ENCODE data around the gene ARHGAP29.

ARHGAP29 gene

GRCh38 chr1:94274561-94274960, 37.2 kb upstream of the ARHGAP29 start:
- no peaks in the 10 kb centered on the region for H3K4me1 Mint-ChIP-seq (ENCODE audit: low read depth)
- no peaks in the 10 kb centered on the region for H3K36me3 Mint-ChIP-seq
- no peaks in the 10 kb centered on the region for H3K9me3 Mint-ChIP-seq (ENCODE audit: low read depth)
- H3K4me3 Mint-ChIP-seq: no peak overlapping the region
- H3K27ac Mint-ChIP-seq: no peak overlapping the region
- H3K27me3 Mint-ChIP-seq: peaks cover 9% of the 10 kb centered on the region

- H3K9me3 Mint-ChIP-seq (ENCODE audit: low read depth): no peaks in the 10 kb centered on the region
- H3K4me1 Mint-ChIP-seq (ENCODE audit: low read depth): no peaks in the 10 kb centered on the region
- no peak overlapping the region for H3K27ac Mint-ChIP-seq
- H3K36me3 Mint-ChIP-seq: no peaks in the 10 kb centered on the region
- peaks cover 12% of the 10 kb centered on the region for H3K27me3 Mint-ChIP-seq
- H3K4me3 Mint-ChIP-seq: no peak overlapping the region
These were observed 35.7 kb upstream of the ARHGAP29 start for GRCh38 chr1:94273111-94273510.

- Mint-ChIP-seq H3K27me3 (peaks cover 12% of the 10 kb centered on the region), H3K27ac (no peak overlapping the region), H3K4me1 (ENCODE audit: low read depth) (no peaks in the 10 kb centered on the region), H3K36me3 (no peaks in the 10 kb centered on the region), H3K4me3 (no peak overlapping the region), H3K9me3 (ENCODE audit: low read depth) (no peaks in the 10 kb centered on the region)
These were observed 35.0 kb upstream of the ARHGAP29 start for GRCh38 chr1:94272388-94272787.

GRCh38 chr1:94271373-94271772, 34.0 kb upstream of the ARHGAP29 start:
- no peaks in the 10 kb centered on the region for H3K36me3 Mint-ChIP-seq
- no peak overlapping the region for H3K27ac Mint-ChIP-seq
- no peaks in the 10 kb centered on the region for H3K4me1 Mint-ChIP-seq (ENCODE audit: low read depth)
- no peak overlapping the region for H3K4me3 Mint-ChIP-seq
- no peaks in the 10 kb centered on the region for H3K9me3 Mint-ChIP-seq (ENCODE audit: low read depth)
- H3K27me3 Mint-ChIP-seq: peaks cover 12% of the 10 kb centered on the region

GRCh38 chr1:94270801-94271203, 33.4 kb upstream of the ARHGAP29 start:
- Mint-ChIP-seq H3K27ac (no peak overlapping the region), H3K9me3 (ENCODE audit: low read depth) (no peaks in the 10 kb centered on the region), H3K4me1 (ENCODE audit: low read depth) (no peaks in the 10 kb centered on the region), H3K36me3 (no peaks in the 10 kb centered on the region), H3K27me3 (peaks cover 12% of the 10 kb centered on the region), H3K4me3 (no peak overlapping the region)

GRCh38 chr1:94269921-94270320, 32.5 kb upstream of the ARHGAP29 start:
- Mint-ChIP-seq H3K27ac (no peak overlapping the region), H3K4me3 (no peak overlapping the region), H3K27me3 (peaks cover 8% of the 10 kb centered on the region), H3K4me1 (ENCODE audit: low read depth) (no peaks in the 10 kb centered on the region), H3K36me3 (no peaks in the 10 kb centered on the region), H3K9me3 (ENCODE audit: low read depth) (no peaks in the 10 kb centered on the region)

GRCh38 chr1:94265906-94266305, 28.5 kb upstream of the ARHGAP29 start:
- no peak overlapping the region for H3K4me3 Mint-ChIP-seq
- H3K27ac Mint-ChIP-seq: no peak overlapping the region
- H3K4me1 Mint-ChIP-seq (ENCODE audit: low read depth): no peaks in the 10 kb centered on the region

GRCh38 chr1:94265011-94265422, 27.6 kb upstream of the ARHGAP29 start:
- Mint-ChIP-seq H3K27ac (no peak overlapping the region), H3K36me3 (no peaks in the 10 kb centered on the region), H3K9me3 (ENCODE audit: low read depth) (no peaks in the 10 kb centered on the region), H3K4me3 (no peak overlapping the region), H3K4me1 (ENCODE audit: low read depth) (no peaks in the 10 kb centered on the region), H3K27me3 (peaks cover 16% of the 10 kb centered on the region)

More at GRCh38 chr1:94265906-94266305, 28.5 kb upstream of the ARHGAP29 start:
- Mint-ChIP-seq H3K9me3 (ENCODE audit: low read depth) (no peaks in the 10 kb centered on the region), H3K36me3 (no peaks in the 10 kb centered on the region), H3K27me3 (peaks cover 15% of the 10 kb centered on the region)

GRCh38 chr1:94260635-94261387, 23.4 kb upstream of the ARHGAP29 start:
- Mint-ChIP-seq H3K27ac (no peak overlapping the region), H3K4me3 (no peak overlapping the region), H3K36me3 (no peaks in the 10 kb centered on the region), H3K27me3 (peaks cover 19% of the 10 kb centered on the region), H3K4me1 (ENCODE audit: low read depth) (no peaks in the 10 kb centered on the region), H3K9me3 (ENCODE audit: low read depth) (no peaks in the 10 kb centered on the region)

- no peak overlapping the region for H3K27ac Mint-ChIP-seq
- H3K4me1 Mint-ChIP-seq (ENCODE audit: low read depth): no peaks in the 10 kb centered on the region
- H3K27me3 Mint-ChIP-seq: peaks cover 22% of the 10 kb centered on the region
- no peak overlapping the region for H3K4me3 Mint-ChIP-seq
- H3K36me3 Mint-ChIP-seq: no peaks in the 10 kb centered on the region
- no peaks in the 10 kb centered on the region for H3K9me3 Mint-ChIP-seq (ENCODE audit: low read depth)
These were observed 22.4 kb upstream of the ARHGAP29 start for GRCh38 chr1:94259635-94260289.

GRCh38 chr1:94258873-94259331, 21.5 kb upstream of the ARHGAP29 start:
- no peak overlapping the region for H3K4me3 Mint-ChIP-seq
- no peaks in the 10 kb centered on the region for H3K9me3 Mint-ChIP-seq (ENCODE audit: low read depth)
- H3K27ac Mint-ChIP-seq: no peak overlapping the region
- H3K27me3 Mint-ChIP-seq: peaks cover 21% of the 10 kb centered on the region
- no peaks in the 10 kb centered on the region for H3K4me1 Mint-ChIP-seq (ENCODE audit: low read depth)
- H3K36me3 Mint-ChIP-seq: no peaks in the 10 kb centered on the region

- H3K36me3 Mint-ChIP-seq: no peaks in the 10 kb centered on the region
- no peak overlapping the region for H3K4me3 Mint-ChIP-seq
- peaks cover 20% of the 10 kb centered on the region for H3K27me3 Mint-ChIP-seq
- H3K9me3 Mint-ChIP-seq (ENCODE audit: low read depth): no peaks in the 10 kb centered on the region
- H3K27ac Mint-ChIP-seq: no peak overlapping the region
- H3K4me1 Mint-ChIP-seq (ENCODE audit: low read depth): no peaks in the 10 kb centered on the region
These were observed 20.1 kb upstream of the ARHGAP29 start for GRCh38 chr1:94257444-94257843.

GRCh38 chr1:94255476-94255875, 18.1 kb upstream of the ARHGAP29 start:
- Mint-ChIP-seq H3K4me1 (ENCODE audit: low read depth) (no peaks in the 10 kb centered on the region), H3K36me3 (no peaks in the 10 kb centered on the region), H3K27me3 (peaks cover 20% of the 10 kb centered on the region)

GRCh38 chr1:94254073-94254810, 16.9 kb upstream of the ARHGAP29 start:
- H3K4me1 Mint-ChIP-seq (ENCODE audit: low read depth): no peaks in the 10 kb centered on the region
- no peaks in the 10 kb centered on the region for H3K36me3 Mint-ChIP-seq
- H3K27me3 Mint-ChIP-seq: peaks cover 22% of the 10 kb centered on the region
- no peak overlapping the region for H3K4me3 Mint-ChIP-seq
- H3K9me3 Mint-ChIP-seq (ENCODE audit: low read depth): no peaks in the 10 kb centered on the region
- H3K27ac Mint-ChIP-seq: no peak overlapping the region

More at GRCh38 chr1:94255476-94255875, 18.1 kb upstream of the ARHGAP29 start:
- Mint-ChIP-seq H3K27ac (no peak overlapping the region), H3K9me3 (ENCODE audit: low read depth) (no peaks in the 10 kb centered on the region), H3K4me3 (no peak overlapping the region)

- Mint-ChIP-seq H3K27ac (no peak overlapping the region), H3K36me3 (no peaks in the 10 kb centered on the region), H3K4me1 (ENCODE audit: low read depth) (no peaks in the 10 kb centered on the region), H3K4me3 (no peak overlapping the region), H3K9me3 (ENCODE audit: low read depth) (no peaks in the 10 kb centered on the region), H3K27me3 (peaks cover 25% of the 10 kb centered on the region)
These were observed 16.2 kb upstream of the ARHGAP29 start for GRCh38 chr1:94253456-94254017.
